HG03025 (cell line): ENCODE data around the gene DNM2.

Experiments
- ATAC-seq: cut with Tn5 transposase; IDR thresholded peaks from one replicate; pipeline ENCODE4 v1.9.1; 2021; ENCODE audit warnings: mild to moderate bottlenecking, moderate library complexity; ENCODE audit not compliant: unreplicated experiment, low FRiP score

Gene DNM2

GRCh38 chr19:10768936-10769335 lies 51.1 kb downstream of the DNM2 start:
- no peak for ATAC-seq

GRCh38 chr19:10769533-10770491 lies 51.9 kb downstream of the DNM2 start:
- ATAC-seq, result no peak

DNA sequence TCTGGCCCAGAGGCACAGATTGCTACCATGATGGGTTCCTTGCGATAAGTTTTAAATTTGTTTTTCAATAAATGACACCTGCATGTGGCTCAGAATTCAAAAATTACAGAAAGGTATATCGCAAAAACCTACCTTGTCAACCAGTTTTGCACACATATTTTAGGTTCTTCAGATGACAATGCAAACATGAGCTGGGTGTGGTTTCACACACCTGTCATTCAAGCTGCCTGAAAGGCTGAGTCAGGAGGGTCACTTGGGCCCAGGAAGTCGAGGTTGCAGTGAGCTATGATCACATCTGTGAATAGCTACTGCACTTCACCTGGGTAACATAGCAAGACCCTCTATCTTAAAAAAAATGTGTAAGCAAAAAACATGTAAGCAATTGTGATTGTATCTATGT lies 56.1 kb downstream of the DNM2 start:
- no peak for ATAC-seq

DNA sequence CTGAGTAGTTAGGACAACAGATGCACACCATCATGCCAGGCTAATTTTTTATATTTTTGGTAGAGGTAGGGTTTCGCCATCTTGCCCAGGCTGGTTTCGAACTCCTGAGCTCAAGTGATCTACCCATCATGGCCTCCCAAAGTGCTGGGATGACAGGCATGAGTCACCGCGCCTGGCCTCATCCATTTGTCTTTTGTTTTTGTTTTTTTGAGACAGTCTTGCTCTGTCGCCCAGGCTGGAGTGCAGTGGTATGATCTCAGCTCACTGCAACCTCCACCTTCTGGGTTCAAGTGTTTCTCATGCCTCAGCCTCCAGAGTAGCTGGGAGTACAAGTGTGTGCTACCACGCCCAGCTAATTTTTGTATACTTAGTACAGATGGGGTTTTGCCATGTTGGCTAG lies 57.0 kb downstream of the DNM2 start:
- ATAC-seq, result no peak

GRCh38 chr19:10776900-10777650 lies 59.2 kb downstream of the DNM2 start:
- ATAC-seq, result no peak

GRCh38 chr19:10780368-10780767 lies 62.5 kb downstream of the DNM2 start:
- ATAC-seq, result no peak

GRCh38 chr19:10782795-10783194 lies 64.9 kb downstream of the DNM2 start:
- no peak for ATAC-seq

DNA sequence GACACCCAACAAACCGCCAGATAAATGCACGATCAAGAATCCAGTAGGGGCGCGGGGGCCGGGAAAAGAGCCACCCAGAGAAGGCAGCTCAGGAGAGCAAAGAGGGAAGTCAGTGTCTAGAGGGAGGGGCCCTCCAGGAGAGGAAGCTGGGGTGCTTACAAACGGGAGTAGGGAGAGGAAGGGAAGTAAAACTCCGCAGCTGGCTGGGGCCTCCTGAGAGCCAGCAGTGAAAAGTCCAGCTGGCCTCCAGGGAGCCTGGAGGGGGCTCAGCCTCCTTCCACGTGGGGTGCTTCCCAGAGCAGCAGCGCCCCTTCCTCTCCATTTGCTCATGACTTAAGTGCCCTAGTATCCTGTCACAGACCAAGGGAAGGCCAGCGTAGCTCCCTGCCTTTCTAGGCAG lies 66.4 kb downstream of the DNM2 start:
- ATAC-seq, result no peak

DNA sequence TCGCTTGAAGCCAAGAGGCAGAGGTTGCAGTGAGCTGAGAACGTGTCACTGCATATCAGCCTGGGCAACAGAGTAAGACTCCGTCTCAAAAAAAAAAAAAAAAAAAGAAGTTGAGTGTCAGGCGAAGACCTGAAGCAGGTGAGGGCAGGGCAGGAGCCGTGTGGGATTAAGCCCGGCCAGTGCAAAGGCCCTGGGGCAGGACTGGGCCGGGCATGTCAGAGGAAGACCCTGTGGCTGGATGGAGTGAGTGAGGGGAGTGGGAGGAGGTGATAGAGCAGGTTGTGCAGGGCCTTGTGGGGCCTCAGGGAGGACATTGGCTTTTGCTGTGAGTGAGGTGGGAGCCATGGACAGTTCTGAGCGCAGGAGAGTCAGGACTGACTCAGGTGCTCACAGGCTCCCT lies 70.3 kb downstream of the DNM2 start:
- no peak for ATAC-seq

- no peak for ATAC-seq
Measured at GRCh38 chr19:10789866-10790265, 72.0 kb downstream of the DNM2 start.

- ATAC-seq, result no peak
Measured at GRCh38 chr19:10796653-10797052, 78.8 kb downstream of the DNM2 start.

DNA sequence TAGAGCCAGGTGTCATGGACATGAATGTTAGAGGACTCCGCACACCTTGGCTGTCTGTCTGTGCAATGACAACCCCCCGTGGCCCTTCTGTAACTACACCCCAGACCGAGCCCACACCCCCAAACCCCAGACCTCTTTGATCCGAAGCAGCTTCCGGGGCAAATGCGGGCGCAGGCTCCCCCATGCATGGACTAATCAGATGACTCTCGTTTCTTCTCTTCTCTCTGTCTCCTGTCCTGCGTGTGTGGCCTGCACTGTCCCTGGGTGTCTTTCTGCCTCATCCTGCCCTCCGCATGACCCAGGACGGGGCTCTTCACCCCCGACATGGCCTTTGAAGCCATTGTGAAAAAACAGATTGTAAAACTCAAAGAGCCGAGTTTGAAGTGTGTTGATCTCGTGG lies 79.2 kb downstream of the DNM2 start:
- no peak for ATAC-seq

DNA sequence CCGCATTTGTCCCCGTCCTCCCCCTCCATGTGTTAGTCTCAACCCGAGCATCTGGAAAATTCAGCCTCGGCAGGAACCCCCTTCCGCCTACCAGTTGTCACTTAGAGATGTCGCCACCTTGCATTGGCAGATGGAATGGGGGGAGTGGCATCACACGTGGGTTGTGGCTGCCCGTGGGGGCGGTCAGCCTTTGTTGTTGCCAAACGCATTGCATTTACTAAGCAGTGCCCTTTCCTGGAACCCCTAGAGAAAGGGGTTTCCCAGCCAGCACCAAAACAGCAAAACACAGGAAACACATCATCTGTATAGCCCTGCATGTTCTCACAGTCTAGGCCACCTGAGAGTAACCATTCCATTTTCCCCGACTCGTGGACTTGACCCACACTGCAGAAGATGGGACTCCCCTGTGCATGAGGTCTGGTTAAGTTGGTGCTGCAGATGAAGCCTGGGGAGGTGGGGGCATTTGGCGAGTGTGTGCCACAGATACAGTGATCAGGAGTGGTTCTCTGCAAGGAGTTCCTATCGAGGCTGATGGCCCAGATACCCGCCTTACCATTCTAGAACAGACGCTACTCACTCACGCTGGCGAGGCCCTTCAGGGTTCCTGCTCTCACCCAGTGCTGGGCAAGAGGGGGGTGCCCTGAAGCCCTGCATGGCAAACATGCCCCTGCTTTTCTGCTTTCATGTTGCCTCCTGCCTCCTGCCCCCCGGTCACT lies 79.8 kb downstream of the DNM2 start:
- ATAC-seq, result no peak

- no peak for ATAC-seq
Measured at GRCh38 chr19:10800488-10800887, 82.6 kb downstream of the DNM2 start.

GRCh38 chr19:10802479-10802878 lies 84.6 kb downstream of the DNM2 start:
- ATAC-seq, result no peak

- ATAC-seq, result no peak
Measured at GRCh38 chr19:10803252-10803651, 85.4 kb downstream of the DNM2 start.

DNA sequence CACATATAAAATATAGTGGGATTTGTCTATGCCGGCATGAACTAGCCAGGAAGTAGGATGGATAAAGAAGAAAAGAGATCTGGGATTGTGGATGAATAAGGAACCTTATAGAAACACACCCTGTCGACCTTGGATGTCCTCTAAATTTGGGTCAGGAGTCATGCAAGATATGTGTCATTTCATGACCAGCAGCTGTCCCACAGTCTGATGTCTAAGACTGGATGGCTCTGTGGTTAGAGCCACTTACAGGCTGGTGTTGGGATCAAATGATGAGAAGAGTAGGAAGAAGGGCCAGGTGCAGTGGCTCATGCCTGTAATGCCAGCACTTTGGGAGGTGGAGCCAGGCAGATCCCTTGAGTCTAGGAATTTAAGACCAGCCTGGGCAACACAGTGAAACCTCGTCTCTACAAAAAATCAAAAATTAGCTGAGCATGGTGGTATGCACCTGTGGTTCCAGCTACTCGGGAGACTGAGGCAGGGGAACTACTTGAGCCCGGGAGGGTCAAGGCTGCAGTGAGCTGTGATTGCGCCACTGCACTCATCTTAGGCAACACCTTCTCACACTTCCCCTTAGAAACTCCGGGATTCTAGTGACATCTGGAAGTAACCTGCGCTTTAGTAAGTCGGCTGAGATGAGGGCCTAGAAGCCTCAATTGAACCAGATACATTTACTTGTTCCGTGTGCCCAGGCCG lies 87.3 kb downstream of the DNM2 start:
- no peak for ATAC-seq

DNA sequence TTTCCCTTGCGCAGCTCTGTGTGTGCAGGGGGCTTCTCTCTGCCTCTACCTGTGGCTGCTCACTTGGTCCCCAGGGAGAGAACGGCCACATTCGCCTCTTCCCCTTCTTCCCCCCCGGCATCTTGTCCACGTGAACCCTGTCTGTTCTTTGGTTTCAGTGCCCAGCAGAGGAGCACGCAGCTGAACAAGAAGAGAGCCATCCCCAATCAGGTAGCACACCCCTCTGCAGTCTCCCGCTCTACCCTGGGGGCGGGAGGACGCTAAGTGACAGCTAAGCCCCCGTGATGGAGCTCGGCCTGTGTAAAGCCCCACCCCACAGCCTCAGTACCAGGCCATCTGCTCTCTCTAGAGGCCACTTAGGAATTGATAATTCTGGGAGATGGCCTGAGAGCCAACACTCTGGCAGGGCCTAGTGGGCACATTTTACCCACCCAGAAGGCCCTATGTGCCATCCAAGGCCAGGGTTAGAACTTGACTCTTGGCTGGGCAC lies 87.9 kb downstream of the DNM2 start:
- no peak for ATAC-seq

GRCh38 chr19:10808937-10809649 lies 91.2 kb downstream of the DNM2 start:
- no peak for ATAC-seq
